HL-60/S4 (cell line): ENCODE measurements around the gene ADAMTS3.

ENCODE experiments used
- in situ Hi-C: fragments of 300-500 bp; cut with MboI; formaldehyde crosslinking; loops from 2 replicates; pipeline ENCODE4 v1.14.3; 2022; ENCODE audit warnings: low sequenced_read_pairs

Gene ADAMTS3

DNA sequence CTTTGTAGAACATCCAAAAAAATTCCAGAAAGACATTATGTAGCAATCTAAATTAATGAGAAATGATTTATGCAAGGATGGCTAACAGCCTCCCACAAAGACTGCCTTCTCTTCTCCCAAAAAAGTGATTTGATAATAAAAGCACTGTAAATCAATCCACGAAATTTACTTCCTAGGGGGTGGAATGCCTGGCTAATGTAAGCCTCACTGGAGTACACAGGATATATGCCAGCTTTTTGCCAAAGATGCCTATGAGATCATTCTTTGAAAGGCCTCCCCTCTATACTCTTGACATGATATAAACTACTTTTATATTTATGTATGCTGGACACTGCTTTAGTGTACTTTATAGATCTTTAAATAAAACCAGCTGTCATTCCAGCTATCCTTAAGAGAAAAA lies 211.1 kb downstream of the ADAMTS3 start:
- in situ Hi-C loops, result no loop called here

DNA sequence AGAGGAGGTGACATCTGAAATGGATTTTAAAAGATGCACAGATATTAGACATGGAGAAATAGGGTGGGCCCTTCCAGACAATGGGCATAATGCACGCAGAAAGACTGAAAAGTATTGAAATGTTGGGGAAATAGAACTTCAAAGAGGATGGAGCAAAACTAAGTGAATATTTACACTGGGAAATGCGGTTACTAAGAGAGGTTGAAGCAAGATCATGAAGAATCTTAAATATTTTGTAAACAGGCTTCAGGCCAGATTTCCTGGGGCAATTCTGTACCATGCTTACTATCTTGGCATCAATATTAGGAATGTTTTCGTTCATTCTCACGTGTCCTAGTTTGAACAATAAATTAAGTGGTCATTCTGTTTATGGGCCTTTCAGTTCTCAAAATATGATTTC lies 216.3 kb downstream of the ADAMTS3 start:
- in situ Hi-C loops, result no loop called here

DNA sequence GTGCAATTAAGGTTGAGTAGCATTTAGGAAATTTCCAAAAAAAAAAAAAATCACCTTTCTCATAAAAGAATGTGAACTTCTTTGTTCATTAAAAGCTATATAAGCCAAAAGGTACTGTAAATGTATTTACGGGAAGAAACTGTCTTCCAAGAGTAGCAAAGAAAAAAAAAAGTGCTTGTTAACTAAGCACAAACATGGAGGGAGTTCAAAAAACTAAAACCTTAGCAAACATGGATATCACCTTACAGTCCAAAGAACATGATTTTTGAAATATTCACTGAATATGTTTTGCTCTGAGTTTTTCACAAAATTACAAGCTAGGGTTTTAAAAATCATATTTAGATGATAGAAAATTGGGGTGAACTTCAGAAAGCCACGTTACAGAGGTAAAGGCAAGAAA lies 217.5 kb downstream of the ADAMTS3 start:
- in situ Hi-C loops, result no loop called here

DNA sequence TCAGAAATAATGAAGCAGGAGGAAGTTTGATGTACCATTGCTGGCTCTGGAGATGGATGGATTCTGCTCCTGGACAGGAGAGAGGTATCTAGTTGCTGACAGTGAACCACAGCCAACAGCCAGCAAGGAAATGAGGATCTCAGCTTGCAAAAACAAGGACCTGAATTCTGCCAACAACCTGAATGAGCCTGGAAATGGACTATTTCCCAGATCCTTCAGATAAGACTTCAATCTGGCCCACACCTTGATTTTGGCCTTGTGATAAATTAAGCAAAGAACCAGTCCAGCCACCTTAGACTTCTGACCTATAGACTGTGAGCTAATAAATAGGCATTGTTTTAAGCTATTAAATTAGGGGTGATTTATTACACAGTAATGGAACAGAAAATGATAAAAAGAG lies 220.3 kb downstream of the ADAMTS3 start:
- in situ Hi-C loops, result loop anchor here (25.0 kb wide), 1 partner anchor 664 kb away; no protein-coding TSS in a partner anchor

DNA sequence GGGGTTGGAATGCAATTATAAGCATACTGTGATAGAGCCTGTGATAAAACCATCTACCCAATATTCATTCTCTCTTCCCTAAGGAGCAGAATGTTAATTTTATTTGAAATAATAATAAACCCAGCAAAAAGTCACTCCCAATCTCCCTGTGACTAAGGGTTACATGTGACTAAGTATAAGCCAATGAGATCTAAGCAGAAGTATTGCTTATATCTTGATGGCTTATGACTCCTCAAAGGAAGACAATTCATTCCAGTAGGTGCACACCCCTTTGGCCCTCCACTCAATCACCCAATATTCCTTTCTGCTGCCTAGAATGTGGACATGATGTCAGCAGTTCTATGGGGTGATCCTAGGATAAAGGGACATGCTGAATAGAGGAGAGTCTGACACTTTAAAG lies 224.6 kb downstream of the ADAMTS3 start:
- in situ Hi-C loops, result loop anchor here (25.0 kb wide), 1 partner anchor 668 kb away; no protein-coding TSS in a partner anchor

DNA sequence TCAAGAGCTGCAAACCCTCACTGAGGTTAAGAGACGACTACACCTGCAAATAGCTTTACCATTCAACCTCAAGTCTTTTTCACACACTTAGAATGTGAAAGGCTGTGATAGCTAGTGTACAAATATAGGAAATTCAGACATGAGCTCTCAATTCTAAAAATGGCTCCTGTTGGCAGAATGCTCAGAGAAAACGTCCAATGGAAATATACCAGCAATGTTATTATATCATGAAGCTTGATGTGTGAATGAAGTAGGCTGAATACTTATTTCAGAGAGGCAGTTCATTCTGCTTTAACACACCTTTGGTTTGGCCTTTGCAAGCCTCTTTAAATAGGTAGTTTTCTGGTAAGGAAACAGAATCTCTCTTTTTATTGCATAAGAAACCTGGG lies 227.6 kb downstream of the ADAMTS3 start:
- in situ Hi-C loops, result loop anchor here (25.0 kb wide), 1 partner anchor 671 kb away; no protein-coding TSS in a partner anchor

DNA sequence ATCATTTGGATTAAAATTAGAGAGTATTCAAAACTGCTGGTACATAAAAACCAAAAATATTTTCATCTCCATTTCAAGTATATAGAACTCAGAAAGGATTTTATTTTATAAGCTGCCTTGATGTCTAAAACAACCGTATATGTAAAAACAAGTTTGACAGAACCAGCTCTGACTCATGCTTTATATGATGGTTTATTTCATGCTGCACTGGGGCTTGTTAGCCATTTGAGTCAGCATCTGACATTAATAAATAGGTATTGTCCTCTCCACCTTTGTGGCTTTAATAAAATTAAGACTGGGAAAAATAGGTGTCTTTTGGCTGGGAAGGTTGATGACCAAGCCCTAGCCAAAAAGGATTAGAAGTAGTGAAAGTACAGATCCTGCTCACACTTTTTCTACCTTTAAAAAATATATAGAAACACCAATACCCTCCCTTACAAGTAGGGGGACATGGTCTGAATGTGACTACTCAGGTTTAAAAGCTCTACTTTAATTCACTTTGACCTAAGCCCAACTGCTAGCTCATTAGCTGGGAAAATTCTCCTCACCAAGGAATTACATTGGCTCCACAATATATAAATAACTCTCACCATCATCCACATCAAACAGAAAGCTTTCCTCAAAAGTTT lies 228.1 kb downstream of the ADAMTS3 start:
- in situ Hi-C loops, result loop anchor here (25.0 kb wide), 1 partner anchor 671 kb away; no protein-coding TSS in a partner anchor

DNA sequence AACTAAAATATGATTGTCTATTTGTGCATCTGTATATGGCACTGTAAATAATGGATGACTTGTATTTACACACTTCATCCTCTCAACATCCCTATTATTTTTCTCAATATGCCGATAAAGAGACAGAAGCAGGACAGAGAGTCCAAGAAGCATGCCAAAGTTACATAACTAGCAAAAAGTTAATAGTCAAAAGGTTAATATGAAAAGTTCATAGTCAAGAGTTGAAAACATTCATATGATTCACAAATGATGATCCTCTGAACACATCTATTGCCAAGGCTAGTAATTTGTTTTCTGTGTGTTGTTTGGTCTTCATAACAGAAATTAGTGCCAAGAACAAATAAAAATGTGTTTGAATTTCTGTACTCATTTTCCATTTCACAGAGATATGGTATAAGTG lies 231.0 kb downstream of the ADAMTS3 start:
- in situ Hi-C loops, result loop anchor here (25.0 kb wide), 1 partner anchor 674 kb away; no protein-coding TSS in a partner anchor

DNA sequence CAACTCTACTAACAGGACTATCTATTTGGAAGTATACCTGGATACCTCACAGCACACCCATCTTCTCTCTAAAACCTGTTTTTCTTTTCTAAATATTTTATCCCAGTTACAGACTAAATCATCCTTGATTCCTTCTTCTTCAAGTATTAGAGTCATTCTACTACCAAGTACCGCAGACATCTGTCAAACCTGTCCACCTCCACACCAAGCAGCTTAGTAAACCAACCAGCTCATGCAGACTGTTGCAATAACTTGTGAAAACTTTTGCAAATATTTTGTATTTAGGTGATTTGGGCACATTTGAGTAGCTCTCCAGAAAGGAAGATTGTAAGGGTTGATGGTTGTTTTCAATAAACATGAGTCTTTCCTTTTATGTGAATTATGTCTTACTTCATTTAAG lies 238.6 kb downstream of the ADAMTS3 start:
- in situ Hi-C loops, result loop anchor here (25.0 kb wide), 1 partner anchor 682 kb away; no protein-coding TSS in a partner anchor

DNA sequence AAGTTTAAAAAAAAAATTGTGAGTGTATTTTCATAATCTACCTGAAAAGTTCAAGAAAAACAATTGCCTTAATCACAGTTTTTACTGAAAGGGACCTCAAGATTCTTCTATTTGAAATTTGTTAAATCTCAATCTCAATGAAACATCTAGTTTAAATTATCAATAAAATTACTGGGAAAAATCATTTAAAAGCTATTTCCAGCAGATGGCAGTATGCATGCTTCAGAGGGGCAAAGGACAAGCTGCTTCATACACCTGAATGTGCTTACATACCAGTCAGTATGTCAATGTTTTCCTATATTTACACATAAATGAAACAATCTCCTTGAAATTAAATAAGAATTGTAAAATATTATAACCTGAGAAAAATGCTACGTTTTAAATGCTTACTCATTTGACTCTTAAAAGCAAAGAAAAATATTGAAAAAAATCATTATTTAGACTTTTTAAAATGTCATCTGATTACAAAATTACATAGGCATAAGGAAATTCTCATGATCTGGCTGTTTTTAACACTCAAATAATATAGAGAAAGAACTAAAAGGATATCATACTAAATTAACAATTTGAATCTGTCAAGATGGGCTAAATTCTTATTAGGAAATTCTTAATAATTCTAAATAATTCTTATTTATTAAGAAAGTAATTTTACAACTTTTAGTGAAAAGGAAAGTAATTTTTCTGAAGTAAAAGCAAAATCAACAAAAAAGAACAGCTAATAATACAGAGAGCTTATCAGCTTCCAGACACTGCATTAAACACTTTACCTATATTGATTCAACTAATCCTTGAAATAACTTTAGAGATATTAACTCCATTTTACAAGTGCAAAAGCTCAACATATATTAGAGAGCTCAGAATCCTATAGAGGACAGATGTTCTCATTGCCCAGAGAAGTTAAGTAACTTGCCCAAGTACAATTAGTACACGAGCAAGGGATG lies 242.1 kb downstream of the ADAMTS3 start:
- in situ Hi-C loops, result loop anchor here (25.0 kb wide), 1 partner anchor 685 kb away; no protein-coding TSS in a partner anchor

DNA sequence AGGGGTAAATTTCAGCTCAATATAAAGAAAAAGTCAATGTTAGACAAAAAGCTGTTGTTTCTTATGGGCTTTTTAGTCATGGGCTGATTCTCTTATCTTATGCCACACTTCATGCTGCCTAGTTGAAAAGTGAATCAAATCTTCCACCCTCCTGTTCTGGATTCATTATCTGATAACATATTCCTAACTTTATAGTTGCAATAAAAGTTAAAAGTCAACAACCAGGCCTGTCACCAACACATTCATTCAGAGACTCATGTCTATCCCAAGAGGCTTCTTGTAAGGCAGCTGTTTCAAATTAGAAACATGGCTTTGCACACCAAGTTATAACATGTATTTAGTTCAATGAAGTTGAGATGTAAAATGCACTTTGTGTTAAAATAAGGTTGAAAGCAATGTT lies 243.8 kb downstream of the ADAMTS3 start:
- in situ Hi-C loops, result loop anchor here (25.0 kb wide), 1 partner anchor 687 kb away; no protein-coding TSS in a partner anchor

DNA sequence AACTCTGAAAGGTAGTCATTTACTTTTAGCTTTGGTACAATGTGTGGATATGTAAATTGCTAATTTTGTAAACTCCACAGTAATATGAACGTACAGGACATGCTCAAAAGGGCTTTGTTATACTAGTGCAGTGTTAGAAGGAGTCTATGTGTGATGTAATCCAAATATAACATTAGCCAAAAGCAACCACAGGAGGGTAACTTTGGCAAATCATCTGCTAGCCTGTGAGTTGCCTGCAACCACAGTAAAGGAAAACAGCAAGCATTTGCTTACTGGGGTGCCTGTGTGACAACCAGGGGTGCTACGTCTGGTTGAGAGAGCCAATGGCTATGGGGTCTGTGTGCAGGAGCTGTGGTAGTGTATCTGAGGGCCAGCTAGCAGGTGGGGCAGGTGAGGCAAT lies 245.8 kb downstream of the ADAMTS3 start:
- in situ Hi-C loops, result no loop called here

DNA sequence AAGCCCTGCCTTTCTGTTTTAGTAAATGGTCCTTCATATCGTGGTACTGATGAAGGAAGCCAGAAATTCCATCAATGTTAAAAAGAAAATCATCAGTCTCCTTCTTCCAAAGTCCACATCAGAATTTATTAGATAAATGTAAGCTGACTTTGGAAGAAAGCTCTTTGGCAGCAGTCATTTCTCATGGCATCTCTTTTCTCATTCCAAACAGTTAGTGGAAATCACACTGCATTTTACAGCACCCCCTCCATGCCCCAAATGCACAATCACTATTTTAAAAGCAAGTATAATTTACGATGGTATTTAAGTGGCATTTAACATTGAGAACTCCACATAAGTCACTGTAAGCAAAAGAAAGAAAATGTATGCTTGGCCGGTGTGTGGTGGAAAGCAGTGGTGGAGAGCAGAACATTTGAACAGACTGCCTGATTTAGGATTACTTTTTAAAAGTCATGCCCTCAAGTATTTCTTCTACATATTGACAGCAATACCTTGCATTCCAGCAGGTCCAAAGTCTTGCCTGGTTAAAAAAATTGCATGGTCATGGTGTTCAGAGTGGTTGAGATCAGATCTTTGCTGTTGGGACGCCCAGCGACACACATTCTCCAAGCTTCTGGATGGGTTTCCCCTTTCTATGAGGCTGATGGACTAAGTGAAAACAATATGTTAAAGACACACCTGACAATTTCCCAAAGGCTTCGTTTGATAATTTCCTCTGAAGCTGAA lies 248.6 kb downstream of the ADAMTS3 start:
- in situ Hi-C loops, result no loop called here

DNA sequence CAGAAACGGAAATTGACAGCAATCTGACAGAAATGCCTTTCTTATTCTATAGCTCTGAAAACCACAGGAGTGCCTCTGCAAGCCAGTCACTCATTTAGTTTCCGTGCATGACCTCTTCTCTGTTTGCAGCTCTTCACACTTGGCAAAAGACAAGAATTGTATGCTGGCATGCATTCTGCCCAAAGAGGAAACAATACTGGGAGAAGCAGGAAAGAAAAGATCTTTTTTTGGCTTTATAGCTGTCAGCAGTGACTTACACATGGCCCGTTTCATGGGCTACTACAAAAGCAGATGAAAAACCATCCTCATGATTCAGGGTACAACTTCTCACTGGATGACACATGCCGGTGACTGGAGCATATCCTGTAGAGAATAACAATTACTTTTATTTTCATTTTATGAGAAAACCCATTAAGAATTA lies 249.4 kb downstream of the ADAMTS3 start:
- in situ Hi-C loops, result no loop called here

DNA sequence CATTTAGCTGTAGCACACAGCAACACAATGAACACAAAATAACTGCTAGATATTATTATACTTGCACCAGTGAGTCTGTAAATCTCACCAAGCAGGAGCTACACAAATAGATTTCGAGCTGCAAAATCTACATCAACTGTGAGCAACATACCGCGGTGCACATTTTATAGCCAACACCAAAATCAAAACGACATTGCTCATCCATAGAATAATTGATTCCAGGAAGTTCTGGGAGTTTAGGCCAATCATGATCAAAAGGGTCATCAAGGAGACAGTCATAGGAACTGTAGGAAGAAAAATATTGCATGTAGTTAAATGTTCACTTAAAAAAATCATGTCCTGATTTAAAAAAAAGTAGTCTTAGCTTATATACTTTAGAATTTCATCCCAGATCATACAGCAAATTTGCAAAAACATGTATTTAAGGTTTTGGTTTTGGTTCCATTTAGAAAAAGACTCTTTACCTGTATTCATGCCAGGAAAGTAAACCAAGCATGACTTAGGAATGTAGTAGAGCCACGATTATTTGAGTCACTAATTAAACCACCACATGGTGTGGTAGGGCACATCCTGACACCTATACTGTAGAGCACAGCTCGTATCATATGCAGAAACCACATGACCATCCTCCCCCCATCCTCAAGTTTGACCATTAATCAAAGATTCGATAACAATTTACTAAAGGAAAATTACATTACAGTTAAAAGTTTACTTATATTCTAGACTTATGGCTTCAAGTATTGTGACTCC lies 250.4 kb downstream of the ADAMTS3 start:
- in situ Hi-C loops, result no loop called here

DNA sequence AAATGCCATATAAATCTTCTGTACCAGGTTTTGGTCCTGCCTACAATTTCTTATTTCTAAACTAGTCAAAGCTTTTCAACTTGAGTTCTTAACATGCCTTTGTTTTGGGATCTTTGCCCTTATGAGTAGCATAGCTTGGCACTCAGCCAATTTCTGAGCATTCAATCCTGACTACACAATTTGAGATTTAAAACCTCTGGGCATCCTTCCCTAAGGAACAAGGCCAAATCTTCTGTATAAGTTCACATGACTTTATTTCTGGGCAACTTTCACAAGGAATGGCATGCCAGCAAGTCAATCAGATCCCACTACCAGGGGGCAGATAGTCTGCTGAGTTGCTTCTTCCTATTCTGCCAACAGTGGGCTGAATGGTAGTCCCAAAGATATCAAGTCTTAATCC lies 254.2 kb downstream of the ADAMTS3 start:
- in situ Hi-C loops, result no loop called here

DNA sequence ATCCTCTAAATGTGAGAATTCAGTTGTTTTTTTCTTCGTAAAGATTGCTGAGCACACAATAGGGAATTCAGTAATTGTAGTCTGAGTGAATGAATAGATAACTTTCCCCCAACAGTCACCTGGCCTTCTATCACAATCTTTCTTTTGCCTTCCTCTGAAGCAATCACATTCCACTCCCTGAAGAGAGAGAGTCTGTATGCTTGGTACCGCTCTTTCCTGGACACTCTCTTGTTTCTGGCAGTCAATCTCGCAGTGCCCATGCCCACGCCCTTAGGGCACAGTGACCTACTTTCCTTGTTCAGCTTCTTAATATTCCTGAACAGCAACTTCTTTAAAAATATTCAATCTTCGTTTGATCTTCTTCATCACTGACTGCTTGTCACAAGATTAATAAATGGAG lies 255.9 kb downstream of the ADAMTS3 start:
- in situ Hi-C loops, result no loop called here

DNA sequence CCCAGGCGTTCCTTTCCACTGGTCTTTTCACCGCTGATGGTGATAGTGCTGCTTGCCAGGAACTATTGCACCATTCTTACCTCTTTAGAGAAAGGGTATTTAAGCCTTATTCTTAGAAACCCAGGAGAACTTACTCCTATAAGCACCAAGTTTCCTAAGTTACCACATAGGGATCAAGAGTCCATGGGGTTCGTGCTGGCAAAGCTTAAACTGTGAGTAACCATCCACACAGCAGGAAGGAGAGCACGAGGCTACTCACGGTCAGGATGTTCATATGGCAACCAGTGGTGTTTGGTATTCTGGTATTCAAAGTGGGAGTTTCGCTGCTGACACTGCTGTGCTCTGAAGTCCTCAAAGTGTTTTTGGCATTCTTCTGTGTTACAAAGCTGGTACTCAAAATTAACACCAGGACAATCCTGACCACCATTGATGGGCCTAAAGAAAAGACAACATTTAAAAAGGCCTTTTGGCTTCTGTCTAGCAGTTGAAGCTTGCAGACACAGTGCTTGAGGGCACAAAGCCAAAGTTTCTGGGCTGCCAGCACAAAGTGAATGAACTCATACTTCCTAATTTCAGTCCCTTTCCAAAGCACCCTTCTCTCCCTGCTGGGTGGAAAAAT lies 256.9 kb downstream of the ADAMTS3 start:
- in situ Hi-C loops, result no loop called here

DNA sequence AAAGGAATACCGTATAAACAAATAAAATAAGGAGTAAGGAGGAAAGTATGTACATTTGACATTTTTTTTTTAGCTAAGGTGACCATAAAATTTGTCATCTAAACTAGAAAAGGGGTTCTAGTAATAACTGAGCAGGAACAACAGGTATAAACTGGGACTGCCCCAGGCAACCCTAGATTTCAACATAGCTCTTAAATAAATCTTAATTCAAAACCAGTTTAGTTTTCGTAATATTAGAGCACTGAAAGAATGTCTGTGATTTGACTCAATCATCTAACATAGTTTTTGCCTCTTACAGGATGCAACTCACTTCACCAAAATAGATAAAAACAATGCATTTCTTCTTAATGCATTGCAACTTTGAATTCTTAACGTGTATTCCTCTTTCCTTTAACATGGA lies 257.7 kb downstream of the ADAMTS3 start:
- in situ Hi-C loops, result no loop called here

DNA sequence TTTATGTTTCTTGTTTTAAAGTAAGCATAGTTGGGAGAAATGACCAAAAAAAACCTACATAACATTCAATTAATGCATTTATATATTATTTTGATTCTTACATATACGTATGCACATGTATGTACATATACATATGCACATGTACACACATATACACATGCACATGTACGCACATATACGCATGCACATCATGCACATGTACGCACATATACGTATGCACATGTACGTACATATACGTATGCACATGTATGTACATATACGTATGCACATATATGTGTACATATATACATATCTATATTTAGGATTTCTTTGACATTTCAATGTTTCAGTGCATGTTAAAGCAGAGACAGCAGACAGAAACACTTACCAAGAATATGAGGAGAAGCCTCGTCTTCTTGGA lies 263.4 kb downstream of the ADAMTS3 start:
- in situ Hi-C loops, result no loop called here
